Measurements from ENCODE around the gene AMH.
"Not testable (repeated sequence)": the region's sequence is repeated elsewhere in the genome, so short reads cannot be mapped to it uniquely, and the experiment has no call there.

The AMH gene

DNA sequence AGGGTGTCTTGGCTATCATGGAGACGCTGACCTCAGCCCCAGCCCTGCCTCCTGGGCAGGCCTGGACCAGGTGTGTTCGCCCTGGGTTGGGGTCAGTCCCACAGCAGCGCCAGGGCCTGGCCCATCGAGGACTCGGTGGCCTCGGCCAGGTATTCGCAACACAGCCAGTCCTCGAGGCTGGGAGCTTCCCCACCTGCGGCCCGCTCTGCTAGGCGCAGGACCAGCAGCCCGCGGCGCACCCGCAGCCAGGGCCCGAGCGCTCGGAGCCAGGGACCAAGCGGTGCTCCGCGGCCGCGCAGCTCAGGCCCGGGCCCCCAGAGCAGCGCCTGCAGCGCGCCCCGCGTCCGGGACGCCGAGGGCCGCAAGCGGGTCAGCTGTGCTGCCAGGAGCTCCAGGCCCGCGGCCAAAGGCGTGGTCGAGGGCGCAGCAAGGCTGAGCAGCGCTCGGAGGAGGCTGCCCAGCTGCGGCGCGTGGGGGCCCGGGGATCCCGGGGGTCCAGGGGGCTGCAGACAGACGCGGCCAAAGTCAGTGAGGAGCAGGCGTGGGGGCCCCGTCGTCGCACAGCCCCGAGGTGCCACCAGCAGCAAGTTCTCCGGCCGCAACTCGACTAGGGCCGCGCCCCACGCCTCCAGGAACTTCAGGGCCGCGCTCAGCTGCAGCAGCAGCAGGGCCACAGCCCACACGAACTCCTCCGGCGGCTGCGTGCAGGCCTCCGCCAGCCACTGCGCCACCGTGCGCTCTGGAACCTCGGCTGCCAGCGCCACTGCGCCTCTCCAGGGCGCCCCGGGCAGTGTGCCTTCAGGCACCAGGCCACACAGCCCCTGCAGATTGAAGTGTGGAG is 26.7 kb downstream of the AMH start:
- Histone ChIP-seq H3K9me3 (ENCODE audit: control insufficient read depth, insufficient read depth, low read length) (no peaks in the 10 kb centered on the region), H3K9ac (ENCODE audit: low read depth, low read length) (no peak overlapping the region), H3K36me3 (ENCODE audit: control insufficient read depth, insufficient read depth, low read length) (peaks cover 20% of the 10 kb centered on the region), H3K27ac (ENCODE audit: low read depth, low read length) (no peak overlapping the region), H3K27me3 (ENCODE audit: control insufficient read depth, insufficient read depth, low read length) (no peaks in the 10 kb centered on the region), H3K4me1 (ENCODE audit: control insufficient read depth, insufficient read depth, low read length) (no peaks in the 10 kb centered on the region), H3K4me3 (ENCODE audit: low read depth, low read length) (no peak overlapping the region)

DNA sequence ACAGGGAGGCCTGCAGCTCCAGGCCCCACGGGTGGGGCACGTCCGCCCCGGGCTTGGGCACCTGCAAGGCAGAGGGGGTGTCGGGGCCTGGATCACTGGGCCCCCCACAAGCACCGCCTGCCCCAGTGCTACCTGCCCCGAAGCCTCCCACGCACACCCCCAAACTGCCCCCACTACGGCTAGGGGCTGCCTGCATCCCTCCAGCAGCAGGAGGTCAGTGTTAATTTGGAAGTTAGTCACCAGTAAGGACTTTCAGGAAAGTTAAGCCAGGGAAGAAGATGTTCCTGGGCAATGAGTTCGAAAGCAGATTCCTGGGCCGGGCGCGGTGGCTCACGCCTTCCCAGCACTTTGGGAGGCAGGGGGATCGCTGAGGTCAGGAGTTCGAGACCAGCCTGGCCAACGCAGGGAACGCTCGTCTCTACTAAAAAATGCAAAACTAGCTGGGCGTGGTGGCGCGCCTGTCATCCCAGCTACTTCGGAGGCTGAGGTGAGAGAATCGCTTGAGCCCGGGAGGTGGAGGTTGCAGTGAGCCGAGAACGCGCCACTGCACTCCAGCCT is 27.4 kb downstream of the AMH start:
- no peak overlapping the region for H3K27ac ChIP-seq (ENCODE audit: low read depth, low read length)
- no peak overlapping the region for H3K4me3 ChIP-seq (ENCODE audit: low read depth, low read length)
- peaks cover 16% of the 10 kb centered on the region for H3K36me3 ChIP-seq (ENCODE audit: control insufficient read depth, insufficient read depth, low read length)

DNA sequence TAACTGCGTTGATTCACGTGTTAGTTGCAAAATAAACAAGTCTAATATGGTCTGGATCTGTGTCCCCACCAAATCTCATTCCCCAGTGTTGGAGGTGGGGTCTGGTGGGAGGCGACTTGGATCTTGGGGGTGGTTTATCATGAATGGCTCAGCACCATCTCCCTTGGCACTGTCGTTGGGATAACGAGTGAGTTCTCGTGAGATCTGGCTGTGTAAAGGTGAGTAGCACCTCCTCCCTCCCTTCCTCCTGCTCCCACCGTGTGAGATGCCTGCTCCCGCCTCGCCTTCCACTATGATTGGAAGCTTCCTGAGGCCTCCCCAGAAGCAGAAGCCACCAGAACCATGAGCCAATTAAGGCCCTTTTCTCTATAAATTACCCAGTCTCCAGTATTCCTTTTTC is 28.0 kb downstream of the AMH start:
- no peaks in the 10 kb centered on the region for H3K4me1 ChIP-seq (ENCODE audit: control insufficient read depth, insufficient read depth, low read length)
- H3K4me3 ChIP-seq (ENCODE audit: low read depth, low read length) = no peak overlapping the region
- H3K9me3 ChIP-seq (ENCODE audit: control insufficient read depth, insufficient read depth, low read length) = no peaks in the 10 kb centered on the region
- no peak overlapping the region for H3K27ac ChIP-seq (ENCODE audit: low read depth, low read length)
- peaks cover 7% of the 10 kb centered on the region for H3K27me3 ChIP-seq (ENCODE audit: control insufficient read depth, insufficient read depth, low read length)
- no peak overlapping the region for H3K9ac ChIP-seq (ENCODE audit: low read depth, low read length)
- H3K36me3 ChIP-seq (ENCODE audit: control insufficient read depth, insufficient read depth, low read length) = peaks cover 11% of the 10 kb centered on the region

More for the DNA sequence above, 27.4 kb downstream of the AMH start:
- peaks cover under 1% of the 10 kb centered on the region; the same call in 1 of the 2 replicates for H3K27me3 ChIP-seq (ENCODE audit: control insufficient read depth, insufficient read depth, low read length)
- no peaks in the 10 kb centered on the region for H3K4me1 ChIP-seq (ENCODE audit: control insufficient read depth, insufficient read depth, low read length)
- no peak overlapping the region for H3K9ac ChIP-seq (ENCODE audit: low read depth, low read length)
- no peaks in the 10 kb centered on the region for H3K9me3 ChIP-seq (ENCODE audit: control insufficient read depth, insufficient read depth, low read length)

GRCh38 chr19:2278459-2279158 is 29.5 kb downstream of the AMH start:
- Histone ChIP-seq H3K4me1 (ENCODE audit: control insufficient read depth, insufficient read depth, low read length) (no peaks in the 10 kb centered on the region), H3K27me3 (ENCODE audit: control insufficient read depth, insufficient read depth, low read length) (peaks cover 19% of the 10 kb centered on the region), H3K9me3 (ENCODE audit: control insufficient read depth, insufficient read depth, low read length) (no peaks in the 10 kb centered on the region), H3K4me3 (ENCODE audit: low read depth, low read length) (no peak overlapping the region), H3K27ac (ENCODE audit: low read depth, low read length) (no peak overlapping the region), H3K36me3 (ENCODE audit: control insufficient read depth, insufficient read depth, low read length) (no peaks in the 10 kb centered on the region), H3K9ac (ENCODE audit: low read depth, low read length) (no peak overlapping the region)

DNA sequence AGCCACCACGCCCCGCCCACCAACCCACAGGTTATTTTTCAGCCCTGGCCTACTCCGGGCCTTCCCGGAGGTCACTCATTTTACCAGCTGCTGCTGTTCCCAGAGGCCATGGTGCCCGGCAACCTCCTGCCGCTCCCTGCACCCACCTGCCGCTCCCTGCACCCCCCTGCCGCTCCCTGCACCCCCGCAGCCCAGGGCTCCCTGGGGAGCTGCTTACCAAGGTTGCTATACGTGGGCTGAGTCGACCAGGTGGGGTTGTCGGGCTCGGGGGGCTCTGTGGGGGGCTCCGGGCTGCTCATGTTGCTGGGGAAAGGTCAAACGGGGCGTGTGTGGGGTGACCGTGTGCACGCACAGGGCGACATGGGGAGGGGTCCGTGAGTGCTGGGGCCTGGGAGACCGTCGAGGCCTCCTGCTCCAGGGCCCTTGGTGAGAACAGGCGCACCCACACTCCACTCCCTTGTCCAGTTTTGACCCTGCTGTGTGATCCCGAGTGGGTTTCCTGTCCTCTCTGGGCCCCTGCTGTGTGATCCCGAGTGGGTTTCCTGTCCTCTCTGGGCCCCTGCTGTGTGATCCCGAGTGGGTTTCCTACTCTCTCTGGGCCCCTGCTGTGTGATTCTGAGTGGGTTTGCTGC is 31.6 kb downstream of the AMH start:
- Histone ChIP-seq H3K4me3 (ENCODE audit: low read depth, low read length) (no peak overlapping the region), H3K4me1 (ENCODE audit: control insufficient read depth, insufficient read depth, low read length) (no peaks in the 10 kb centered on the region), H3K36me3 (ENCODE audit: control insufficient read depth, insufficient read depth, low read length) (no peaks in the 10 kb centered on the region), H3K9me3 (ENCODE audit: control insufficient read depth, insufficient read depth, low read length) (no peaks in the 10 kb centered on the region), H3K9ac (ENCODE audit: low read depth, low read length) (no peak overlapping the region), H3K27me3 (ENCODE audit: control insufficient read depth, insufficient read depth, low read length) (peaks cover 23% of the 10 kb centered on the region), H3K27ac (ENCODE audit: low read depth, low read length) (no peak overlapping the region)

DNA sequence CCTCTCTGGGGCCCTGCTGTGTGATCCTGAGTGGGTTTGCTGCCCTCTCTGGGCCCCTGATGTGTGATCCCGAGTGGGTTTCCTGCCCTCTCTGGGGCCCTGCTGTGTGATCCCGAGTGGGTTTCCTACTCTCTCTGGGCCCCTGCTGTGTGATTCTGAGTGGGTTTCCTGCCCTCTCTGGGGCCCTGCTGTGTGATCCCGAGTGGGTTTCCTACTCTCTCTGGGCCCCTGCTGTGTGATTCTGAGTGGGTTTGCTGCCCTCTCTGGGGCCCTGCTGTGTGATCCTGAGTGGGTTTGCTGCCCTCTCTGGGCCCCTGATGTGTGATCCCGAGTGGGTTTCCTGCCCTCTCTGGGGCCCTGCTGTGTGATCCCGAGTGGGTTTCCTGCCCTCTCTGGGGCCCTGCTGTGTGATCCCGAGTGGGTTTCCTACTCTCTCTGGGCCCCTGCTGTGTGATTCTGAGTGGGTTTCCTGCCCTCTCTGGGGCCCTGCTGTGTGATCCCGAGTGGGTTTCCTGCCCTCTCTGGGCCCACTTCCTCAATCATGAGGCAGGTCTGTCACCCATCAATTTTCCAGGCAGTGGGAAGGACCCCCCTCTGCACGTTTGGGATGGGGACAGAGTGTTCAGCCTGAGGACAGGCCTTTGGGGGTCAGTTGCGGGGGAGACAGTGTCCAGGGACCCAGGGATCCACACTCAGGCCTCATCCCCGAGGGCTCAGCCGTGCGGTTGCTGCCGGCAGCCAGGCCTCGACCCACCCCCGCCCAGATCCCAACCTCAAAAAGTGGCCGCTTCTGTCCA is 32.3 kb downstream of the AMH start:
- not testable (repeated sequence) for H3K27ac ChIP-seq (ENCODE audit: low read depth, low read length); H3K9me3 ChIP-seq (ENCODE audit: control insufficient read depth, insufficient read depth, low read length); H3K36me3 ChIP-seq (ENCODE audit: control insufficient read depth, insufficient read depth, low read length); H3K9ac ChIP-seq (ENCODE audit: low read depth, low read length); H3K4me1 ChIP-seq (ENCODE audit: control insufficient read depth, insufficient read depth, low read length)
- Histone ChIP-seq H3K27me3 (ENCODE audit: control insufficient read depth, insufficient read depth, low read length) (peaks cover 23% of the 10 kb centered on the region), H3K4me3 (ENCODE audit: low read depth, low read length) (peak overlapping the region; percentile 57)

- Histone ChIP-seq H3K27me3 (ENCODE audit: control insufficient read depth, insufficient read depth, low read length) (peaks cover 24% of the 10 kb centered on the region), H3K9ac (ENCODE audit: low read depth, low read length) (no peak within 1 kb of the TSS), H3K36me3 (ENCODE audit: control insufficient read depth, insufficient read depth, low read length) (no peaks in the 10 kb centered on the region), H3K9me3 (ENCODE audit: control insufficient read depth, insufficient read depth, low read length) (no peaks in the 10 kb centered on the region), H3K4me3 (ENCODE audit: low read depth, low read length) (peak within 1 kb of the TSS; percentile 57), H3K4me1 (ENCODE audit: control insufficient read depth, insufficient read depth, low read length) (no peaks in the 10 kb centered on the region), H3K27ac (ENCODE audit: low read depth, low read length) (no peak within 1 kb of the TSS)
Observed at GRCh38 chr19:2282062-2282861, 33.1 kb downstream of the AMH start, which contains the start of gene PEAK3. Gene PEAK3, minus strand, starts transcription at chr19:2282175. Its CDS starts 1,244 bp downstream, at chr19:2280931.

DNA sequence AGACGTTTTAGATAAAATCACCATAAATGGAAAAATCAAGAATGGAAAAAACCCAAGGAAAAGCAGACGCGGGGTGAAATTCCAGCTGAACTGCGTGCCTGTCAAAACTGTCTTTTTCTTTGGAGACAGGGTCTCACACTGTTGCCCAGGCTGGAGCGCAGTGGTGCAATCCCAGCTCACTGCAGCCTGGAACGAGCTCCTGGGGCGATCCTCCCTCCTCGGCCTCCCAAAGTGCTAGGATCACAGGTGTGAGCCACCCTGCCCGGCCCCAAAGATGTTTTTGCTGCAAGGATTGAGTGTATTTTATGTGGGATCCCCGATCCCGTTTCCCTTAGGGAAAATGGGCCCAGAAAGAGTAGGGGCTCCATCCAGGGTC is 33.7 kb downstream of the AMH start:
- no peaks in the 10 kb centered on the region for H3K36me3 ChIP-seq (ENCODE audit: control insufficient read depth, insufficient read depth, low read length)
- no peaks in the 10 kb centered on the region for H3K4me1 ChIP-seq (ENCODE audit: control insufficient read depth, insufficient read depth, low read length)
- H3K4me3 ChIP-seq (ENCODE audit: low read depth, low read length) = 0 out of 2 replicates have a peak overlapping the region, but pooled peaks have one; percentile 57
- H3K27me3 ChIP-seq (ENCODE audit: control insufficient read depth, insufficient read depth, low read length) = peaks cover 30% of the 10 kb centered on the region
- H3K9me3 ChIP-seq (ENCODE audit: control insufficient read depth, insufficient read depth, low read length) = no peaks in the 10 kb centered on the region
- H3K9ac ChIP-seq (ENCODE audit: low read depth, low read length) = no peak overlapping the region
- H3K27ac ChIP-seq (ENCODE audit: low read depth, low read length) = no peak overlapping the region

DNA sequence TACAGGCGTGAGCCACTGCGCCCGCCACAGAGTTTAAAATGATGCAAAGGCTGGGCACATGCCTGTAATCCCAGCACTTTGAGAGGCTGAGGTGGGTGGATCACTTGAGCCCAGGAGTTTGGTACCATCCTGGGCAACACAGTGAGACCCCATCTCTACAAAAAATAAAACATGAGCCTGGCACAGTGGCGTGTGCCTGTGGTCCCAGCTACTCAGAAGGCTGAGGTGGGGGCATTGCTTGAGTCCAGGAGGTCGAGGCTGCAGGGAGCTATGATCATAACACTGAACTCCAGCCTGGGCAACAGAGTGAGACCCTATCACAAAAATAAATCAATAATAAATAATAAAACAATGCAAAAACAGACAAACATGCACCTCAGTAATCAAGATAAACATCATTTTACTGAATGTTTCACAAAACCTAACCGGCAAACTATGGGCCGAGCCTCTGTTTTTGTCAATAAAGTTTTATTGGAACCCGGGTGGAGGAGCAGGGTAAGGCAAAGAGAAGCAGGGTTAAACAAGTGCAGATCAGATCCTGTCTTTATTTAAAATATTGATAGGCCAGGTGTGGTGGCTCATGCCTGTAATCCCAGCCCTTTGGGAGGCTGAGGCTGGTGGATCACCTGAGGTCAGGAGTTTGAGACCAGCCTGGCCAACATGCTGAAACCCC is 34.8 kb downstream of the AMH start:
- Histone ChIP-seq H3K27me3 (ENCODE audit: control insufficient read depth, insufficient read depth, low read length) (peaks cover 41% of the 10 kb centered on the region), H3K9me3 (ENCODE audit: control insufficient read depth, insufficient read depth, low read length) (no peaks in the 10 kb centered on the region), H3K4me3 (ENCODE audit: low read depth, low read length) (no peak overlapping the region), H3K27ac (ENCODE audit: low read depth, low read length) (no peak overlapping the region), H3K36me3 (ENCODE audit: control insufficient read depth, insufficient read depth, low read length) (no peaks in the 10 kb centered on the region), H3K9ac (ENCODE audit: low read depth, low read length) (no peak overlapping the region), H3K4me1 (ENCODE audit: control insufficient read depth, insufficient read depth, low read length) (no peaks in the 10 kb centered on the region)

Measured in HUES48 (cell line).